ENCODE data around the gene PLCXD1.
"Not testable (repeated sequence)": the region's sequence is repeated elsewhere in the genome, so short reads cannot be mapped to it uniquely, and the experiment has no call there.

PLCXD1 gene

GRCh38 chrX:253451-254297 lies 27.5 kb upstream of the PLCXD1 start:
- DNase-seq (ENCODE audit: low read depth): no peak
- H3K4me3 ChIP-seq (ENCODE audit: control insufficient read depth, low read depth, low read length): no peak overlapping the region
- no peak for TF ChIP-seq CTCF (conservative IDR thresholded peaks at IDR 0.05; ENCODE audit: control insufficient read depth, insufficient read depth, low read depth, low read length)

GRCh38 chrX:254630-255215 lies 26.5 kb upstream of the PLCXD1 start:
- no peak for DNase-seq (ENCODE audit: low read depth)
- TF ChIP-seq CTCF (conservative IDR thresholded peaks at IDR 0.05; ENCODE audit: control insufficient read depth, insufficient read depth, low read depth, low read length): no peak
- H3K4me3 ChIP-seq (ENCODE audit: control insufficient read depth, low read depth, low read length): no peak overlapping the region

- no peak for TF ChIP-seq CTCF (conservative IDR thresholded peaks at IDR 0.05; ENCODE audit: control insufficient read depth, insufficient read depth, low read depth, low read length)
- no peak for DNase-seq (ENCODE audit: low read depth)
Measured at GRCh38 chrX:255923-256331, 25.3 kb upstream of the PLCXD1 start.

GRCh38 chrX:257054-257453 lies 24.1 kb upstream of the PLCXD1 start:
- not testable (repeated sequence) for DNase-seq (ENCODE audit: low read depth); H3K4me3 ChIP-seq (ENCODE audit: control insufficient read depth, low read depth, low read length)

More at GRCh38 chrX:255923-256331, 25.3 kb upstream of the PLCXD1 start:
- H3K4me3 ChIP-seq (ENCODE audit: control insufficient read depth, low read depth, low read length): no peak overlapping the region

- H3K4me3 ChIP-seq (ENCODE audit: control insufficient read depth, low read depth, low read length): no peak overlapping the region
- TF ChIP-seq CTCF (conservative IDR thresholded peaks at IDR 0.05; ENCODE audit: control insufficient read depth, insufficient read depth, low read depth, low read length): no peak
- no peak for DNase-seq (ENCODE audit: low read depth)
Measured at GRCh38 chrX:257681-258289, 23.4 kb upstream of the PLCXD1 start.

GRCh38 chrX:258291-259040 lies 22.7 kb upstream of the PLCXD1 start:
- no peak for DNase-seq (ENCODE audit: low read depth)
- TF ChIP-seq CTCF (conservative IDR thresholded peaks at IDR 0.05; ENCODE audit: control insufficient read depth, insufficient read depth, low read depth, low read length): no peak
- H3K4me3 ChIP-seq (ENCODE audit: control insufficient read depth, low read depth, low read length): no peak overlapping the region

Measured in fibroblast of mammary gland (primary cell).